MM.1S (cell line): ENCODE data around the gene BRF1.

ENCODE experiments used
- CTCF ChIP-seq: fragments of 300-600 bp; sonication (generic); IDR thresholded peaks from 2 replicates; pipeline ENCODE4 v1.5.1; 2016; ENCODE audit warnings: antibody characterized with exemption, low read length, mixed read lengths
- EZH2 ChIP-seq: fragments of 300-600 bp; sonication (generic); optimal IDR thresholded peaks from 2 replicates; pipeline ENCODE3; 2017; ENCODE audit warnings: low read depth, mild to moderate bottlenecking, antibody characterized with exemption, low read length, mixed read lengths

GRCh38 chr14:105187935-105188524 is 112.8 kb downstream of the BRF1 start:
- TF ChIP-seq CTCF (no peak), EZH2 (no peak)
